EH (cell line): ENCODE measurements around the gene ELL.

ENCODE experiments used
- DNase-seq: peaks from one replicate; pipeline ENCODE4 v3.0.0-alpha.2; 2015; ENCODE audit warnings: low read depth

ELL gene

DNA sequence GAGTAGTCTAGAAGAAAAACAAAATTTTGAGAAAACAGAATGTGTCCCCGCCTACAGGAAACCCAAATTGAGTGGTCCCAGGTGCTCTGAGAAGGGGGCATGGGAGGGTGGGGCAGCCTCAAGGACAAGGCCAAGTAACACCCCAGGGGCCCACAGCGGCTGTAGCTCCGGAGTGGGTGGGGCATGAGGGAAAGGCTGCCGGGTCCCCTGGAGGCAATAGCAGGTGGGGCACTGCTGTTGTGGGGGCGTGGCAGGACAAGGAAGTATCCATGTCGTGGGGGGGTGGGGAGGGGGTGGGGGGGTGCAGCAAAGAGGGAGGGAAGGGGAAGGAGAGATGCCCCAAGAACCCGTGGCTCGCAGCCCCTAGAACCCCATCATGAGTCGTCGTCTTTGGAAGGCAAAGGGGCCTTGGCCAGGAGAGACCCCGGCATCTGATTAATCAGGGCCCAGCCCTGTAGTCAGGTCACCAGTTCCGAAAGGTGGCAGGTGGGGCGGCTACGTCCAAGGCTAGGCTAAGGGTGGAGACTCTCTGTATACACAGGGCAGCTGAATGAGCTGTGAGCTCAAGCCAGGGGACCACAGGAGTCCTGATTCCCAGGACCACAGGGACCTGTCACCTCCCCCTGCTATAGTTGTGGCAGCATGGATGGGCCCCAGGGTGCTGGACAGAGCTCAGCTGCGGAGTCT is 76.5 kb downstream of the ELL start:
- no peak for DNase-seq

DNA sequence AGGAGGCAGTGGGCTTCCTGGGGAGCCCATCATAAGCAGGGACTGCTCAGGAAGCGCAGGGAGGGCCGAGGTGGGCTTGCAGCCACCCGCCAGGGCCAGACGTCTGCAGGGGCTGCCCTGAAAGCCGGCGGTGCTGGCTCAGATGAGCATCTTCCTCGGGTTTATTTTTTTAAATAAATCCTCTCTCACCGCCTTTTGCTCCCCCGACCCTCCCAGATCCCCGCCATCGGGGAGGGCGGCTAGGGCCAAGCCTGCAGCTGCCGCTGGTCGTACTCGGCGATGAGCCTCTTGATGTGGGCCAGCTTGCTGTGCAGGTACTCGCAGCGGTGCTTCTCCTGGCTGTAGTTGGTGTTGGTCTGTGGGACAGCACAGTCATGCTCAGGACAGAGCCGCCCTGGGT is 77.4 kb downstream of the ELL start:
- DNase-seq = no peak

DNA sequence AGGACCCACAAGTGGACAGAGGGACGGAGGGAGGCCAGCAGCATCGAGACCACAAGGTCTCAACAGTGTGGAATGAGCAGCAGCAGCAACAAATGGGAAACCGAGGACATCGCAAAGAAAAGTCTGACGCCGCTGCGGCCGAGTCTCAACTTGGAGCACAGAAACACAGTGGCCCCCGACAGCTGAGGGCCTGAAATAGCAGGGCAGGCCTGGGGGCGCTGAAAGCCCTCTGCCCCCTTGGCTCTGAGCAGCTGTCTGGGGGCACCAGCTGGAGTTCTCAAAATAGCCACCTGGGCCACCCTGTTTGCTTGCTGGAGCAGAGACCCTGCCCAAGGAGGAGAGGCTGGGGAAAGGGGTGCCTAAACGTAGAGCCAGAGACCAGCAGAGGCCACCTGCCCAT is 78.0 kb downstream of the ELL start:
- DNase-seq = no peak

- DNase-seq = no peak
Measured at GRCh38 chr19:18443406-18443805, 78.5 kb downstream of the ELL start.

- no peak for DNase-seq
Measured at GRCh38 chr19:18442941-18443340, 78.9 kb downstream of the ELL start.

DNA sequence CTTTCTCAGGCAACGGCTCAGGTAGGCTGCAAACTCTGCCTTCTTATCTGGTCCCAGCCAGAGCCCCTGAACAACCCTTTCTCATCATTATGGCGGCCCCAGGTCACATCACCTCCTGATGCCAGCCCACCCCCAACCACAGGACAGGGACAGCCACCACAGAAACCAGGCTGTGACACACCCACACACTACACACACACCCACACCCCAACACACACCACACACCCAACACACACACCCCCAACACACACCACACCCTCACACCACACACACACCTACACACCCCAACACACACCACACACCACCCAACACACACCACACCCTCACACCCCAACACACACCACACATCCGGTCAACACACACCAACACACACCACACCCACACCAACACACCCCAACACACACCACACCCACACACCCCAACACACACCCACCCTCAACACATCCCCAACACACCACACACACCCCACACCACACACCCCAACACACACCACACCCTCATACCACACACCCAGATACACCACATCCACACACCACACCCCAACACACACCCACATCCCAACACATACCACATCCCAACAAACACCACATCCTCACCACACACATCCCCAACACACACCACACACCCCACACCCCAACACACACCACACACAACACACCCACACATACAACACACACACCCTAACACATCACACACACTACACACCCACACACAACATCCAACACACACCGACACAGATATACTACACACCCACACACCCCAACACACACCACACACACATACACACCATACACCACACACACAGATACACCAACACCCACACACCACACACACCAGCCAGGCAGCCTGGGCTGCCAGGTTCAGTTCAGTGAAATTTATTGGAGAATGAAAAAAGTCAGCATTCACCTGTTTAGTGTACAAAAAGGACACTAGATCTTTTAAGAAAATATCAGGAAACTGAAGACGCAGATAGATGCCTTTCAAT is 79.8 kb downstream of the ELL start:
- DNase-seq = no peak

DNA sequence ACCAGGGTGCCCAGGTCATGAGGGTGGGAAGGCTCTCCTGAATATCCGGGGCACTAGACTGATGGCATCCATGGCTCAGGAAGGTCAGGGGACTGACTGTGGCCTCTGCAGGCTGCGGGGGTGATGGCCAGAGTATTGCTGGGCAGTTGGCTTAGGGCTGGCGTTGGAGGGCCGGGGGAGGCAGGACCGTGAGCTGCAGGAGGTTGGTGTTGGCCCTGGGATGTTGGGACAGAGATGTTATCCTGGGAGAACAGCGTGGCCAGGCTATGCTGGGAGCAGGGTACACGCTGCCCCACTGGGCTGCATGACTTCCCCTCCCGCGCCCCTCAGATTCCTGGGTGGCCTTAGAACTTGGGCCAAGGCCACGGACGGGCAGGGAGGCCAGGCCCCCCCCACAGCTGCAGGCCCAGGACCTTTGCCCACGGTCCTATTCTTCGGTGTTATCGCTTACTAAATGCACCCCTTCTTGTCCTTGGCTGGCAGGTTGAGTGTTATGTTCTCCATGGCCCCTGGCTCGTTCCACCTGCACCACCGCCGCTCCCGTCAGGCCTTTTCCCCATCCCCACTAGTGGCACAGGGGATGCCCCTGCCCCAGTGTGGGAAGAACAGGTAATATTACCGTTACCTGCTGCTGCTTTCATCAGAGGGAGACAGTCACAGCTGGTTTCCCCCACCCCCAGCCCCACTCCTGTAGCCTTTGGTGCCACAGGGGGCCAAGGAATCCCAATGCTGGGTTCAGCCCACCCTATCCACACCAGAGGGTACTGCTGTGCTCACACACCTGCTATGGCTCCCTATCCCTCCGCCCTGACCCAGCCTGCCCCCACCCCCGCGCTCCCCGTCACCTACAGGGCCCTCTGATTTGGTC is 80.7 kb downstream of the ELL start:
- no peak for DNase-seq

GRCh38 chr19:18440415-18440877 is 81.4 kb downstream of the ELL start:
- no peak for DNase-seq

DNA sequence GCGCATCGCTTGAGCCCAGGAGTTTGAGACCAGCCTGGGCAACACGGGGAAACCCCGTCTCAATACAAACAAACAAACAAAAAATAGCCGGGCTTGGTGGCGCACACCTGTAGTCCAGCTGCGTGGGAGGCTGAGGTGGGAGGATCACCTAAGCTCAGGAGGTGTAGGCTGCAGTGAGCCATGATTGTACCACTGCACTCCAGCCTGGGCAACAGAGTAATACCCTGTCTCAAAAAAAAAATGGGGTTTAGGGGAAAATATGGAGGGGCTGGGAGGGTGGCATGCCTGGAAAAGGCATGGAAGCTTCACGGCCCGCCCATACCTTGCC is 82.0 kb downstream of the ELL start:
- DNase-seq = no peak

- DNase-seq = peak; percentile 68
Measured at GRCh38 chr19:18439025-18439909, 82.6 kb downstream of the ELL start.

DNA sequence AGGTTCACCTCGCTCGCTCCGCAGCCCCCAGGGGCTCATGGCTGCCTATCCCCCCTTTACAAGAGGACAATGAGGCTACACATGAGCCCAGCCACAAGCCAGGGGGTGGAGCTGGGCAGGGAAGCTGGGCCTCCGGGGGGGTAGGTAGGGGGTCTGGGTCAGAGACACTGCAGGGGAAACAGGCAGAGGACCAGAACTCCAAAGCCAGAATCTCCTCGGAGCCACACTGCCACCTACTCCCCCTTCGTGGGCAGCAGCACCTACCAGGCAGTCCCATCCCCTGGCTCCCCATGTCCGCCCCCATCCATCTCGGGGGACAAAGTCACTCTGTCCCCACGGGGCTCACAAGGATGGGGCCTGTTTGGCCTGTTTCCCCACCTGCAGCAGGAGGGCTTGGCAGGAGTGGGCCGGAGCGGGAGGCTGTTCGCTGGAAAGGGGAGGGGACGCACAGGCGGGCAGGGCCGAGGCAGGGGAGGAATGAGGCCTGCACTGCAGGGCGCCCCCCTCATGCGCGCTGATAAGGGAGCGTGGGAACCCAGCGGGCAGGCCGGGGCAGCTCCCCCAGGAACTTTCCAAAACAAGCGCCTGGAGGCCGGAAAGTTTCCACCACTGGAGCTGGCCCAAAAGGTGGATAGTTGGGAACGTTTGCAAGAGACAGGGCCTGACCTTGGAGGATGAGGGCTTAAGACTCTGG is 83.4 kb downstream of the ELL start:
- no peak for DNase-seq

GRCh38 chr19:18437491-18438330 is 84.2 kb downstream of the ELL start, which contains the start of gene ISYNA1:
TSS of gene ISYNA1 (minus strand) at chr19:18438133. CDS start at chr19:18437979, 154 bp downstream.
- peak; percentile 49 for DNase-seq

DNA sequence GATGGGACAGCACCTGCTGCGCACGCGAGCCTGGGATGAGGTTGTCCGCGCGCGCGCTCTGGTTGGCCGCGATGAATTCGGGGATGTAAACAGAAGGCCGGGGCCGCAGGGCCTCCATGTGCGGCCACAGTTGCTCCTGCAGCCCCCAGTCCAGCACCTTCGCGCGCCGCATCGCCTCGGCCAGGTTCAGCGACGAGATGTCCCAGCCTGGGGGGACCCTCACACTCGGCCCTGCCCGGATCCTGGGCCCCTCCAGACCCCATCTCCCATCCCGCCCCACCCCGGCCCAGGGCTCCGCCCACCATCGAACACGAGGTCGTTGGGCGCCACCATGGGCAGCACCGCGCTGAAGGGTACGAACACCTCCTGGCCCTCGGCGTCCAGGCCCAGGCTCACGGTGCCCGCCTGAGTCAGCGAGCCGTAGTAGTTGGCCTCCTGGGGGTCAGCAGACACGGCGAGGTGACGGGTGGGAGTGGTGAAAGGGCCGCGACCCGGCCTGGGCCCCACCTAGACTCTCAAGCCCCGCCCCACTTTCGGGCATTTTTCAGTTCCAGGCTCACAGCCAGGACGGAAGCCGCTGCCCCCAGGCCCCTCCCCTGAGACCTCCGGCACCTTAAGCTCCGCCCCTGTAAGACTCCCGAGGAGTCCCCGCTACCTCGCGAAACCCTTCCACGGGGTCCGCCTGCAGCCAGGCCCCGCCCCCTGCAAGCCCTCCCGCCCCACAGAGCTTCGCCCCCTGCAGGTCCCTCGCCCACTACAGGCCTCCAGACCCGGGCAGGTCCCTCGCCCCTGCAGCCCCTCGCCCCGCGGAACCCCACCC is 85.0 kb downstream of the ELL start:
- DNase-seq = peak; percentile 89

GRCh38 chr19:18435842-18436670 is 85.8 kb downstream of the ELL start:
- DNase-seq = no peak

DNA sequence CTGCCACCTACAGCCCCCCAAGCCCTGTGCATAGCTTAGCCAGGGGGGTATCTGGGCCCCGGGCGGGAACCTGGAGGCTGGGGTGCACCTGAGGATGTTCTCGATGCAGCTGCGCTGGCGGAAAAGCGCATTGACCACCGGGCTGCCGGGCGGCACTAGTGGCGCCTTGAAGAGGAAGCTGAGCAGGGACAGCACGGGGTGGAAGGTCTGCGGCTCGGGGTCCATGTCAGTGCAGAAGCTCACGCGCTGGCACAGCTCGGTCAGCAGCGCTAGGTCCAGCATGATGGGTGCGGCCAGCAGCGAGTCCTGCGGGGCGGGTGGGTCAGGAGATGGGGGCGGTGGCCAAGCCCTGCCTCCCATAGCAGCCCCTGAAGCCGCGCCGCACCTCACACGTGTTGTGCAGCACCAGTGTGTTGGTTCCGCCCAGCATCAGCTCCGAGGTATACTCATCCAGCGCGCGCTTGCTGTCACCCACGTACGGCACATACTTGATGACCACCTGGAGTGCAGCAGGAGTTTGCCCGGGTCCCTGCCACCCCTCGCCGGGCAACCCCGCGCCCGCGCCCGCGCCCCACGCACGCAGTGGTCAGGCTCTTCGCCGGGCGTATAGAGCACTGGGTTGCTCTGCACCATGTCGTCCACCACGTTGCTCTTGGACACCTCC is 86.6 kb downstream of the ELL start:
- no peak for DNase-seq

- DNase-seq = no peak
Measured at GRCh38 chr19:18434411-18435175, 87.3 kb downstream of the ELL start.
